Thyroid gland (tissue), 4 donors: ENCODE measurements around the gene SLC6A19.

Experiments
- CTCF ChIP-seq, 6 experiments: fragments of 200-600 bp in 3 of 6; fragments of 450-650 bp in 3 of 6; sonication (generic) in 3 of 6; IDR thresholded peaks; one replicate each; pipeline ENCODE4 v1.5.1; 2016 to 2019; ENCODE audit warnings: antibody characterized with exemption in 6 of 6, mild to moderate bottlenecking in 2 of 6, inconsistent platforms in 1 of 6, moderate library complexity in 1 of 6
- POLR2A ChIP-seq, 2 donors: fragments of 450-650 bp; IDR thresholded peaks; one replicate each; pipeline ENCODE4 v1.6.1; 2017; ENCODE audit warnings: antibody characterized with exemption in 2 of 2, mild to moderate bottlenecking in 2 of 2, moderate library complexity in 1 of 2

- TF ChIP-seq CTCF (IDR thresholded peaks at IDR 0.05), result no peak
- no peak for TF ChIP-seq POLR2A (IDR thresholded peaks at IDR 0.05)
These were observed 26.4 kb upstream of the SLC6A19 start for GRCh38 chr5:1175015-1175414.
